Upper lobe of right lung (tissue), 1 donor: ENCODE results near the gene POLR2J. TPM values are rescaled to one million over a fixed set of nuclear protein-coding genes. Genes with fewer than 3 reads are reported as not detected.
A peak's percentile ranks its signal among the peaks of the same experiment; 100 is the strongest.

ENCODE experiments used
- ATAC-seq: fragments of 200-7000 bp; cut with Tn5 transposase; one replicate; pipeline ENCODE4 v1.9.1; 2020; ENCODE audit warnings: mild to moderate bottlenecking, moderate library complexity
- DNase-seq: peaks from one replicate; pipeline ENCODE4 v3.0.0-alpha.2; 2020
- H3K27ac ChIP-seq: fragments of 200-600 bp; one replicate; pipeline ENCODE4 v1.8.0; 2022
- H3K27me3 ChIP-seq: fragments of 200-600 bp; one replicate; pipeline ENCODE4 v1.8.0; 2022; ENCODE audit warnings: mild to moderate bottlenecking
- H3K36me3 ChIP-seq: fragments of 200-600 bp; one replicate; pipeline ENCODE4 v1.8.0; 2022
- H3K4me1 ChIP-seq: fragments of 200-600 bp; one replicate; pipeline ENCODE4 v1.8.0; 2022
- H3K4me3 ChIP-seq: fragments of 200-600 bp; one replicate; pipeline ENCODE4 v1.8.0; 2022; ENCODE audit warnings: mild to moderate bottlenecking
- H3K9me3 ChIP-seq: fragments of 200-600 bp; one replicate; pipeline ENCODE4 v1.8.0; 2022
- intact Hi-C: fragments of 100-400 bp; cut with DNase I; formaldehyde crosslinking; loops from one replicate; pipeline ENCODE4 v1.11.0; 2022
- total RNA-seq: library from RNA; stranded (reverse); fragmentation: NEBNext Ultra II Directional; extraction: Animal tissue kit (Norgen Biotek cat#: 25700); gene quantifications from one replicate; pipeline ENCODE4 v1.2.1, GENCODE V29; 2021
- TF ChIP-seq, protein P1 (sequence below): fragments of 200-600 bp; IDR thresholded peaks from one replicate; pipeline ENCODE4 v1.8.0; 2022; ENCODE audit warnings: antibody characterized with exemption
- donor health status: DM: no; HTN: yes; CAD: no; lungs with severe emphysema.

Gene POLR2J
- total RNA-seq, 1 donor from 2014 or later: 35.0 TPM

DNA sequence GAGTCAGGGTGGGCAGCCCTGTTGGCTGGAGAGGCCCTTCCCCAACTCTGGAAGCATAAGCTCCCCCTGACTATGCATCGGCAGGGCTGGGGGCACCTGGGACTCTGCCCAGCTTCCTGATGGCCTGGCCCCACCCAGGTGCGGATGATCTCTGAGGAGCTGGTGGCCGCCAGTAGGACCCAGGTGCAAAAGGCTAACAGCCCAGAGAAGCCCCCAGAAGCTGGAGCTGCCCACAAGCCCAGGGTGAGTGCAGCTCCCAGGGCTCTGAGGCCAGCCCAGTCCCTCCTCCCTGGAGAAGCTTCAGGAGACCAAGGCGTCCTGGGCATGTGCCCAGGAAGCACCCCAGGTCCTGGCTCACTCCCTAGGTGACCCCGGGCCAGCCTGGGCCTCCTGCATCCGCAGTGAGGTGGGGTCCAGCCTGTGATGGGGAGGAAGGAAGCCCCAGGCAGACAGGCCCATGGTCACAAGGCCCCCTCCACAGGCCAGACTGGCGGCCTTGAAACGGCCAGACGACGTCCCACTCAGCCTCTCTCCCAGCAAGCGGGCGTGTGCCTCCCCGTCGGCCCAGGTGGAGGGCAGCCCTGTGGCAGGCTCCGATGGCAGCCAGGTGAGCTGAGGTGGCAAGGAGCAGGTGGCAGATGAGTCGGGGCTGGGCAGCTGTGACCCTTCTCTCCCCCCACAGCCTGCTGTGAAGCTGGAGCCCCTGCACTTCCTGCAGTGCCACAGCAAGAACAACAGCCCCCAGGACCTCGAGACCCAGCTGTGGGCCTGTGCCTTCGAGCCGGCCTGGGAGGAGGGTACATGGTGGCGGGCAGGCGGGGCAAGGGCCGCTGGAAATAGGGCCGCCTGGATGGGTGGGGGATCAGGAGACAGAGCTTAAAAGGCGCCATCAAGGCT, 10.9 kb downstream of the POLR2J start:
- peaks cover 5% of the 10 kb centered on the region for H3K36me3 ChIP-seq
- DNase-seq (no peak), ATAC-seq (no peak)
- no peaks in the 10 kb centered on the region for H3K9me3 ChIP-seq
- no peaks in the 10 kb centered on the region for H3K27me3 ChIP-seq
- peaks cover 20% of the 10 kb centered on the region for H3K4me1 ChIP-seq
- H3K4me3 ChIP-seq: no peak overlapping the region
- TF ChIP-seq, protein P1, sequence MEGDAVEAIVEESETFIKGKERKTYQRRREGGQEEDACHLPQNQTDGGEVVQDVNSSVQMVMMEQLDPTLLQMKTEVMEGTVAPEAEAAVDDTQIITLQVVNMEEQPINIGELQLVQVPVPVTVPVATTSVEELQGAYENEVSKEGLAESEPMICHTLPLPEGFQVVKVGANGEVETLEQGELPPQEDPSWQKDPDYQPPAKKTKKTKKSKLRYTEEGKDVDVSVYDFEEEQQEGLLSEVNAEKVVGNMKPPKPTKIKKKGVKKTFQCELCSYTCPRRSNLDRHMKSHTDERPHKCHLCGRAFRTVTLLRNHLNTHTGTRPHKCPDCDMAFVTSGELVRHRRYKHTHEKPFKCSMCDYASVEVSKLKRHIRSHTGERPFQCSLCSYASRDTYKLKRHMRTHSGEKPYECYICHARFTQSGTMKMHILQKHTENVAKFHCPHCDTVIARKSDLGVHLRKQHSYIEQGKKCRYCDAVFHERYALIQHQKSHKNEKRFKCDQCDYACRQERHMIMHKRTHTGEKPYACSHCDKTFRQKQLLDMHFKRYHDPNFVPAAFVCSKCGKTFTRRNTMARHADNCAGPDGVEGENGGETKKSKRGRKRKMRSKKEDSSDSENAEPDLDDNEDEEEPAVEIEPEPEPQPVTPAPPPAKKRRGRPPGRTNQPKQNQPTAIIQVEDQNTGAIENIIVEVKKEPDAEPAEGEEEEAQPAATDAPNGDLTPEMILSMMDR: no peak
- no peak overlapping the region for H3K27ac ChIP-seq
- intact Hi-C loops: loop anchor here (10.0 kb wide), 1 partner anchor 53 kb away; no protein-coding TSS in a partner anchor

DNA sequence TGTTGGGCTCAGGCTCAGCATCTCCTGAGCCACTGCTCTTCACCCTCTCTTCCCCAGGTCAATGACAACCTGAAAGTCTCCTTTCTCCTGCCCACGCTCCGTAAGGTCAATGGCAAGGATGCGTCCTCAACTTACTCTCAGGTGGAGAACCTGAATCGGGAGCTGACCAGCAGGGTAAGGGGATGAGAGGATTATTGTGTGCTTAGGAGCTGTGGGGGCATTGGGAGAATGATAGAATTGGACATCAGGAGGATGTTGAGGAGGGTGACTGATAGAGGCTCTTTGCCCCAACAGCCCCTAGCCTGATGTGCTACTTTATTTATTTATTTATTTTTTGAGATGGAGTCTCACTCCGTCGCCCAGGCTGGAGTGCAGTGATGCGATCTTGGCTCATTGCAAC, 12.6 kb downstream of the POLR2J start:
- Histone ChIP-seq H3K27ac (no peak overlapping the region), H3K4me1 (peaks cover 20% of the 10 kb centered on the region), H3K36me3 (no peaks in the 10 kb centered on the region), H3K9me3 (no peaks in the 10 kb centered on the region), H3K4me3 (peak overlapping the region; percentile 100), H3K27me3 (no peaks in the 10 kb centered on the region)
- ATAC-seq: no peak
- TF ChIP-seq, protein P1: no peak
- DNase-seq: no peak
- intact Hi-C loops: loop anchor here (10.0 kb wide), 1 partner anchor 51 kb away; no protein-coding TSS in a partner anchor

DNA sequence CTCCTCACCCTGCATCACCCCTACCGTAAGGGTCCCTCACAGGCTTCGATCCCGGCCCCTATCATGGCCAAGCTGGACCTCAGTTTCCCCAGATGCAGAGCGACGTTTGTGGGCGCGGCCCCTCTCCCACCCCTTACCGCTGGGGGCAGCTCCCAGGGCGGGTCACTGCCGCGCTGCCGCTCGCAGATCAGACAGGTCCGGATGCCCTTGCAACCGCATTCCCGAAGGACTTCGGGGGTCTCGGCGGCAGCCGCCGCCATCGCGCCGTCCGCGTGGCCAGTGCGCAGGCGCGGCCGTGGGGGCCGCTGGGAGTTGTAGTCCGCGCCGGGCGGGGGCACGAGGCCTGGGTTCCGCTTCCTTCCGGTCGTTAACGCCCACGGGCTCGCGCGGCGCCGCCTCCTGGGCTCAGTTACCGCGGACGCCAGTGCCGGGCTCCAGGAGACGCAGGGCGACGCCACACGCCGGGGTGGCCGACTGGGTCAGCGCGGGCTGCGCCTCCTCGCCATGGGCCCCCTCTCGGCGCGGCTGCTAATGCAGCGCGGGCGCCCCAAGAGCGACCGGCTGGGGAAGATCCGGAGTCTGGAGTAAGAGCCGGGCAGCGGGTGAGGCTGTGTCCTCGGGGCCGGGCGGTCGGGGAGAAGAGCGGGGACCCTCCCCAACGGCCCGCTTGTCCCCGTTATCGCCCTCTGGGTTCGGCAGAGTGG, 14.0 kb downstream of the POLR2J start, which contains the start of the genes ALKBH4 and LRWD1:
Gene ALKBH4 (minus strand): TSS at position 287 of the 704 bp plus-strand sequence. CDS start 27 bp downstream, at position 260.
Gene LRWD1 (plus strand): TSS at position 408 of the 704 bp plus-strand sequence. CDS start 97 bp downstream, at position 505.
- Histone ChIP-seq H3K36me3 (no peaks in the 10 kb centered on the region), H3K27ac (peak within 1 kb of the TSS; percentile 87), H3K9me3 (no peaks in the 10 kb centered on the region), H3K4me3 (peak within 1 kb of the TSS; percentile 100), H3K4me1 (peaks cover 20% of the 10 kb centered on the region), H3K27me3 (no peaks in the 10 kb centered on the region)
- TF ChIP-seq, protein P1: peak; percentile 18
- DNase-seq (peak; percentile 98), ATAC-seq (peak; percentile 98)
- intact Hi-C loops: loop anchor here (10.0 kb wide), 1 partner anchor 50 kb away; no protein-coding TSS in a partner anchor

DNA sequence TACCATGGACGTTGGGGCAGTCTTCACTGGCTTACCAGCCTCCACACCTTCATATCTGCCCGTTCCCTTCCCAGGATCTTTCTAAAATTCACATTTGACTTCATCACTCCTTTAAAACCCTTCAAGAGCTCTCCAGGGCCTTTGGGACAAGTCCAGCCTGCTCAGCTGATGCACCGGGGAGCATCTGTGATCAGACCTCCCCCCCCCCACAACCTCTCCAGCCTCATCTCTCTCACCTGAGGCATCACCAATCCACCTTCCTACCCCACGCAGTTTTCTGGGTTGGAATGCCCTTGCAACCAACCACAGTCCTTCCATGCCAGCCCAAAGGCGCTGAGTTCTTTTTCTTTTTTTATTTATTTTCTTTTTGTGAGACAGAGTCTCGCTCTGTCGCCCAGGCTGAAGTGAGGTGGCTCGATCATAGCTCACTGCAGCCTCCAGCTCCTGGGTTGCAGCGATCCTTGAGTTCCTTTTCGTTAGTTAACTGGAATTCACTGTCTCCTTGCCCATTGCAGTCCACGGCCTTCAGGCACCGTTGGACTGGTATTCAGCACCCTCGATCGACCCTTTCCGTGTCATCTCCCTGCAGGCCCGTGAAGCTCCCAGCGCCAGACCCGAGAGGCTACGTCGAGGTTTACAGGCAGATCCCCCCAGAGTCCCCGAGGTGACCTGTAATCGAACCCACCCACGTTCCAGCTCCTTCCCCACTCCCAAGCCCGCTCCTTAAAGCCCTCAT, 14.7 kb downstream of the POLR2J start:
- DNase-seq (no peak), ATAC-seq (no peak)
- Histone ChIP-seq H3K4me3 (peak overlapping the region; percentile 100), H3K4me1 (peaks cover 20% of the 10 kb centered on the region), H3K27ac (peak overlapping the region; percentile 87), H3K27me3 (no peaks in the 10 kb centered on the region), H3K36me3 (peaks cover 5% of the 10 kb centered on the region), H3K9me3 (no peaks in the 10 kb centered on the region)
- intact Hi-C loops: loop anchor here (10.0 kb wide), 1 partner anchor 49 kb away; no protein-coding TSS in a partner anchor
- TF ChIP-seq, protein P1: no peak

DNA sequence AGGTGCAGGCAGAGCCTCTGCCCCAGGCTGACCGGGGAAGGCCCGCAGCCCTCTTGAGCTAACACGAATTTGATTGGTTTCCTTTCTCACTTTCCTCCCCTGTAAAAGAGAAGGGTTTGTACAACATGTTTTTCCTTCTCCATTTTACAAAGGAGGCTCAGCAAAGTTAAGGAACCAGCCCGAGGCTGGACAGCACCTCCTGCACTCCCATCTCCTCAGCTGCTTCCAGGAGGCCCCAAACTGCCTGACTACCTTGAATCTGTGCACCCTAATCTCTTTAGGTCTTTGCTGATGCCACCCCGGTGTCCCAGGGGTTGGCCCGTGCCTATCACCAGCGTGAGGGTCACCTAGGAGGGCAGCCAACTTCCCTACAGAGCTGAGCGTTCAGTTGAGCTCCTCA, 18.3 kb downstream of the POLR2J start:
- Histone ChIP-seq H3K4me3 (no peak overlapping the region), H3K27ac (no peak overlapping the region), H3K4me1 (peaks cover 11% of the 10 kb centered on the region), H3K9me3 (no peaks in the 10 kb centered on the region), H3K36me3 (peaks cover 33% of the 10 kb centered on the region), H3K27me3 (no peaks in the 10 kb centered on the region)
- TF ChIP-seq, protein P1: no peak
- DNase-seq (no peak), ATAC-seq (no peak)
- intact Hi-C loops: loop anchor here (10.0 kb wide), 1 partner anchor 46 kb away; no protein-coding TSS in a partner anchor
